Measurements from ENCODE around the gene KCNMA1.
A peak's percentile ranks its signal among the peaks of the same experiment; 100 is the strongest.
"Not testable (repeated sequence)": the region's sequence is repeated elsewhere in the genome, so short reads cannot be mapped to it uniquely, and the experiment has no call there.

KCNMA1 gene

GRCh38 chr10:77637532-77638320 lies at the start of gene KCNMA1:
Gene KCNMA1 (minus strand): TSS chr10:77637808.
- H3K9ac ChIP-seq, result peak within 1 kb of the TSS; percentile 60; the same call in 1 of the 2 replicates
- no peak within 1 kb of the TSS for H3K27ac ChIP-seq
- TF ChIP-seq Cebpa-rat (IDR thresholded peaks at IDR 0.05), result no peak

GRCh38 chr10:77686650-77687417 lies 49.2 kb upstream of the KCNMA1 start:
- no peak for TF ChIP-seq Cebpa-rat (IDR thresholded peaks at IDR 0.05)
- no peak overlapping the region for H3K4me2 ChIP-seq
- H4K20me1 ChIP-seq, result no peaks in the 10 kb centered on the region
- H3K27ac ChIP-seq, result no peak overlapping the region
- no peaks in the 10 kb centered on the region for H3K27me3 ChIP-seq
- H3K9me3 ChIP-seq, result no peaks in the 10 kb centered on the region
- H3K4me3 ChIP-seq, result no peak overlapping the region
- no peaks in the 10 kb centered on the region for H3K4me1 ChIP-seq
- no peaks in the 10 kb centered on the region for H3K36me3 ChIP-seq
- no peak overlapping the region for H3K9ac ChIP-seq

More at GRCh38 chr10:77637532-77638320, at the start of gene KCNMA1:
- Histone ChIP-seq H3K4me1 (peaks cover 28% of the 10 kb centered on the region), H3K4me3 (peak within 1 kb of the TSS; percentile 79), H3K36me3 (no peaks in the 10 kb centered on the region), H4K20me1 (peaks cover 25% of the 10 kb centered on the region; the same call in 1 of the 2 replicates), H3K4me2 (peak within 1 kb of the TSS; percentile 98), H3K9me3 (no peaks in the 10 kb centered on the region), H3K27me3 (peaks cover 84% of the 10 kb centered on the region)

- TF ChIP-seq Cebpa-rat (IDR thresholded peaks at IDR 0.05), result no peak
- Histone ChIP-seq H3K4me1 (no peaks in the 10 kb centered on the region), H3K4me2 (no peak overlapping the region), H4K20me1 (no peaks in the 10 kb centered on the region), H3K27me3 (no peaks in the 10 kb centered on the region), H3K27ac (no peak overlapping the region), H3K9ac (no peak overlapping the region), H3K9me3 (no peaks in the 10 kb centered on the region), H3K4me3 (no peak overlapping the region), H3K36me3 (no peaks in the 10 kb centered on the region)
Observed at GRCh38 chr10:77686096-77686495, 48.5 kb upstream of the KCNMA1 start.

GRCh38 chr10:77685432-77685831 lies 47.8 kb upstream of the KCNMA1 start:
- no peaks in the 10 kb centered on the region for H4K20me1 ChIP-seq
- TF ChIP-seq Cebpa-rat (IDR thresholded peaks at IDR 0.05), result no peak
- H3K4me2 ChIP-seq, result no peak overlapping the region
- no peaks in the 10 kb centered on the region for H3K36me3 ChIP-seq
- no peak overlapping the region for H3K9ac ChIP-seq
- no peak overlapping the region for H3K4me3 ChIP-seq
- H3K9me3 ChIP-seq, result no peaks in the 10 kb centered on the region
- H3K4me1 ChIP-seq, result no peaks in the 10 kb centered on the region
- H3K27ac ChIP-seq, result no peak overlapping the region
- no peaks in the 10 kb centered on the region for H3K27me3 ChIP-seq

GRCh38 chr10:77683088-77683432 lies 45.5 kb upstream of the KCNMA1 start:
- not testable (repeated sequence) for H3K36me3 ChIP-seq, H4K20me1 ChIP-seq, H3K27ac ChIP-seq, H3K9me3 ChIP-seq, H3K4me3 ChIP-seq, H3K4me2 ChIP-seq, H3K4me1 ChIP-seq, H3K9ac ChIP-seq, H3K27me3 ChIP-seq

- Histone ChIP-seq H3K27ac (no peak overlapping the region), H3K36me3 (no peaks in the 10 kb centered on the region), H3K4me1 (no peaks in the 10 kb centered on the region), H3K4me3 (no peak overlapping the region), H3K27me3 (no peaks in the 10 kb centered on the region), H4K20me1 (no peaks in the 10 kb centered on the region), H3K9ac (no peak overlapping the region), H3K9me3 (no peaks in the 10 kb centered on the region), H3K4me2 (no peak overlapping the region)
- TF ChIP-seq Cebpa-rat (IDR thresholded peaks at IDR 0.05), result no peak
Observed at GRCh38 chr10:77682393-77683087, 44.9 kb upstream of the KCNMA1 start.

GRCh38 chr10:77681839-77682238 lies 44.2 kb upstream of the KCNMA1 start:
- no peak for TF ChIP-seq Cebpa-rat (IDR thresholded peaks at IDR 0.05)
- Histone ChIP-seq H3K9me3 (no peaks in the 10 kb centered on the region), H4K20me1 (no peaks in the 10 kb centered on the region), H3K4me2 (no peak overlapping the region), H3K4me1 (no peaks in the 10 kb centered on the region), H3K27ac (no peak overlapping the region), H3K27me3 (no peaks in the 10 kb centered on the region), H3K36me3 (no peaks in the 10 kb centered on the region), H3K4me3 (no peak overlapping the region), H3K9ac (no peak overlapping the region)

- no peak for TF ChIP-seq Cebpa-rat (IDR thresholded peaks at IDR 0.05)
- H3K9me3 ChIP-seq, result no peaks in the 10 kb centered on the region
- H3K36me3 ChIP-seq, result no peaks in the 10 kb centered on the region
Observed at GRCh38 chr10:77680811-77681210, 43.2 kb upstream of the KCNMA1 start.

GRCh38 chr10:77680065-77680464 lies 42.5 kb upstream of the KCNMA1 start:
- Histone ChIP-seq H3K4me3 (no peak overlapping the region), H3K9me3 (no peaks in the 10 kb centered on the region)

More at GRCh38 chr10:77680811-77681210, 43.2 kb upstream of the KCNMA1 start:
- Histone ChIP-seq H3K4me1 (no peaks in the 10 kb centered on the region), H3K27me3 (no peaks in the 10 kb centered on the region), H3K9ac (no peak overlapping the region), H3K4me2 (no peak overlapping the region), H4K20me1 (no peaks in the 10 kb centered on the region), H3K27ac (no peak overlapping the region), H3K4me3 (no peak overlapping the region)

GRCh38 chr10:77679217-77679616 lies 41.6 kb upstream of the KCNMA1 start:
- H3K27me3 ChIP-seq, result no peaks in the 10 kb centered on the region
- no peaks in the 10 kb centered on the region for H3K9me3 ChIP-seq

More at GRCh38 chr10:77680065-77680464, 42.5 kb upstream of the KCNMA1 start:
- no peak for TF ChIP-seq Cebpa-rat (IDR thresholded peaks at IDR 0.05)
- Histone ChIP-seq H3K27ac (no peak overlapping the region), H3K4me2 (no peak overlapping the region), H3K36me3 (no peaks in the 10 kb centered on the region), H3K27me3 (no peaks in the 10 kb centered on the region), H4K20me1 (no peaks in the 10 kb centered on the region), H3K9ac (no peak overlapping the region), H3K4me1 (no peaks in the 10 kb centered on the region)

More at GRCh38 chr10:77679217-77679616, 41.6 kb upstream of the KCNMA1 start:
- Histone ChIP-seq H3K4me2 (no peak overlapping the region), H3K9ac (no peak overlapping the region), H3K4me3 (no peak overlapping the region), H3K27ac (no peak overlapping the region), H3K4me1 (no peaks in the 10 kb centered on the region), H4K20me1 (no peaks in the 10 kb centered on the region), H3K36me3 (no peaks in the 10 kb centered on the region)
- TF ChIP-seq Cebpa-rat (IDR thresholded peaks at IDR 0.05), result no peak
